Mesenchymal stem cell (in vitro differentiated cells and primary cell): ENCODE results near the gene TP73.

Source experiments
- DNase-seq: peaks from one replicate; pipeline ENCODE4 v3.0.0-alpha.2; 2013
- H2AFZ ChIP-seq: one replicate; pipeline ENCODE4 v1.6.1; 2013; ENCODE audit warnings: low read depth, mild to moderate bottlenecking, control low read depth, inconsistent platforms, low read length, moderate library complexity
- H2AK5ac ChIP-seq: 2 replicates; pipeline ENCODE4 v1.6.1; 2013; ENCODE audit warnings: low read length, moderate library complexity, mild to moderate bottlenecking, inconsistent platforms; ENCODE audit not compliant: severe bottlenecking
- H2BK120ac ChIP-seq: one replicate; pipeline ENCODE4 v1.6.1; 2013; ENCODE audit warnings: low read depth, mild to moderate bottlenecking, inconsistent platforms, low read length, moderate library complexity
- H2BK12ac ChIP-seq, 2 experiments: one replicate each; pipeline ENCODE4 v1.6.1; 2013; ENCODE audit warnings: inconsistent platforms in 2 of 2, low read length in 2 of 2, mild to moderate bottlenecking in 2 of 2, moderate library complexity in 2 of 2, control low read depth in 1 of 2
- H2BK15ac ChIP-seq: one replicate; pipeline ENCODE4 v1.6.1; 2013; ENCODE audit warnings: mild to moderate bottlenecking, low read depth, inconsistent platforms; ENCODE audit not compliant: poor library complexity, severe bottlenecking
- H2BK5ac ChIP-seq: 2 replicates; pipeline ENCODE4 v1.6.1; 2013; ENCODE audit warnings: low read depth, mild to moderate bottlenecking, low read length, control low read depth, inconsistent platforms; ENCODE audit not compliant: poor library complexity, severe bottlenecking
- H3K14ac ChIP-seq, 2 experiments: one replicate each; pipeline ENCODE4 v1.6.1; 2013; ENCODE audit warnings: inconsistent platforms in 2 of 2, low read length in 2 of 2, control low read depth in 1 of 2, mild to moderate bottlenecking in 1 of 2, moderate library complexity in 1 of 2
- H3K18ac ChIP-seq, 2 experiments: one replicate each; pipeline ENCODE4 v1.6.1; 2013; ENCODE audit warnings: inconsistent platforms in 2 of 2, low read length in 2 of 2, control low read depth in 1 of 2, low read depth in 1 of 2, mild to moderate bottlenecking in 1 of 2
- H3K23ac ChIP-seq, 2 experiments: one replicate each; pipeline ENCODE4 v1.6.1; 2013; ENCODE audit warnings: inconsistent platforms in 2 of 2, low read length in 2 of 2, mild to moderate bottlenecking in 2 of 2, moderate library complexity in 2 of 2, control low read depth in 1 of 2
- H3K27ac ChIP-seq: 2 replicates; pipeline ENCODE4 v1.5.1; 2013; ENCODE audit warnings: mild to moderate bottlenecking, moderate library complexity, low read length, control low read depth, inconsistent platforms; ENCODE audit not compliant: poor library complexity, severe bottlenecking
- H3K27me3 ChIP-seq, 2 experiments: 2 replicates each; pipeline versions ENCODE4 v1.6.1 to v1.7.0; 2013; ENCODE audit warnings: low read length in 2 of 2, mild to moderate bottlenecking in 2 of 2, moderate library complexity in 2 of 2, control low read depth in 1 of 2, inconsistent platforms in 1 of 2; ENCODE audit not compliant: control insufficient read depth in 1 of 2, insufficient read depth in 1 of 2
- H3K36me3 ChIP-seq, 2 experiments: 2 replicates each; pipeline versions ENCODE4 v1.6.1 to v1.7.0; 2013; ENCODE audit warnings: low read length in 2 of 2, control low read depth in 1 of 2, inconsistent platforms in 1 of 2, low read depth in 1 of 2, mild to moderate bottlenecking in 1 of 2; ENCODE audit not compliant: insufficient read depth in 2 of 2, control insufficient read depth in 1 of 2
- H3K4ac ChIP-seq, 2 experiments: one replicate each; pipeline ENCODE4 v1.6.1; 2013; ENCODE audit warnings: inconsistent platforms in 2 of 2, low read length in 2 of 2, mild to moderate bottlenecking in 2 of 2, moderate library complexity in 2 of 2, control low read depth in 1 of 2, low read depth in 1 of 2
- H3K4me1 ChIP-seq: 2 replicates; pipeline ENCODE4 v1.6.1; 2013; ENCODE audit warnings: low read depth, low read length, control low read depth; ENCODE audit not compliant: control insufficient read depth, insufficient read depth
- H3K4me2 ChIP-seq: 2 replicates; pipeline ENCODE4 v1.6.1; 2013; ENCODE audit warnings: low read length, mild to moderate bottlenecking, inconsistent platforms; ENCODE audit not compliant: poor library complexity, severe bottlenecking
- H3K4me3 ChIP-seq, 2 experiments: 2 replicates each; pipeline versions ENCODE4 v1.5.1 to v1.7.0; 2013; ENCODE audit warnings: low read length in 2 of 2, mild to moderate bottlenecking in 2 of 2, control low read depth in 1 of 2, low read depth in 1 of 2; ENCODE audit not compliant: insufficient read depth in 1 of 2
- H3K79me1 ChIP-seq: replicated peaks from 2 replicates; pipeline ENCODE4 v1.6.1; 2013; ENCODE audit warnings: mild to moderate bottlenecking, control low read depth, low read length, inconsistent platforms; ENCODE audit not compliant: poor library complexity, severe bottlenecking
- H3K9ac ChIP-seq: 2 replicates; pipeline ENCODE4 v1.7.0; 2013; ENCODE audit warnings: mild to moderate bottlenecking, low read length, moderate library complexity
- H3K9me3 ChIP-seq: 2 replicates; pipeline ENCODE4 v1.7.0; 2013; ENCODE audit warnings: mild to moderate bottlenecking, low read length; ENCODE audit not compliant: control insufficient read depth
- H4K8ac ChIP-seq: one replicate; pipeline ENCODE4 v1.6.1; 2013; ENCODE audit warnings: inconsistent platforms, mild to moderate bottlenecking, low read length, moderate library complexity
- H4K91ac ChIP-seq: one replicate; pipeline ENCODE4 v1.6.1; 2013; ENCODE audit warnings: mild to moderate bottlenecking, low read length, inconsistent platforms
- WGBS: methylation state at CpG from one replicate; pipeline ENCODE4 v1.1.7; 2013; ENCODE audit warnings: mixed read lengths; 5-methylcytosine and 5-hydroxymethylcytosine counted together

The TP73 gene

GRCh38 chr1:3681898-3682806 lies 29.8 kb downstream of the TP73 start:
- H3K4ac ChIP-seq = no peak overlapping the region
- H2BK15ac ChIP-seq = no peak overlapping the region
- no peaks in the 10 kb centered on the region for H3K36me3 ChIP-seq
- no peak for DNase-seq
- no peak overlapping the region for H3K9ac ChIP-seq
- no peak overlapping the region for H3K27ac ChIP-seq
- no peak overlapping the region for H2BK12ac ChIP-seq
- H3K4me2 ChIP-seq = no peak overlapping the region
- 77% methylated on average over 27 of the region's 27 CpGs for WGBS
- no peak overlapping the region for H2BK120ac ChIP-seq
- no peak overlapping the region for H2AFZ ChIP-seq
- H4K8ac ChIP-seq = no peak overlapping the region
- peaks cover 10% of the 10 kb centered on the region for H3K4me1 ChIP-seq
- no peak overlapping the region for H4K91ac ChIP-seq
- H3K9me3 ChIP-seq = no peaks in the 10 kb centered on the region
- H3K14ac ChIP-seq = no peak overlapping the region
- H3K18ac ChIP-seq = no peak overlapping the region
- H2AK5ac ChIP-seq = no peak overlapping the region
- H3K23ac ChIP-seq = no peak overlapping the region
- peaks cover 44 to 69% of the 10 kb centered on the region in 2 experiments for H3K27me3 ChIP-seq
- no peak overlapping the region for H2BK5ac ChIP-seq
- H3K79me1 ChIP-seq = no peaks in the 10 kb centered on the region
- H3K4me3 ChIP-seq = no peak overlapping the region

- H3K9me3 ChIP-seq = no peaks in the 10 kb centered on the region
- H2AK5ac ChIP-seq = no peak overlapping the region
- peaks cover 47 to 78% of the 10 kb centered on the region in 2 experiments for H3K27me3 ChIP-seq
- no peak overlapping the region for H3K23ac ChIP-seq
- no peak overlapping the region for H2BK12ac ChIP-seq
- no peak overlapping the region for H3K9ac ChIP-seq
- H4K91ac ChIP-seq = no peak overlapping the region
- no peaks in the 10 kb centered on the region for H3K79me1 ChIP-seq
- H3K36me3 ChIP-seq = no peaks in the 10 kb centered on the region
- H2BK15ac ChIP-seq = no peak overlapping the region
- no peak overlapping the region for H3K4me3 ChIP-seq
- no peak overlapping the region for H3K27ac ChIP-seq
- no peak overlapping the region for H3K4me2 ChIP-seq
- DNase-seq = no peak
- H3K18ac ChIP-seq = no peak overlapping the region
- H2BK120ac ChIP-seq = no peak overlapping the region
- 69% methylated on average over 1 of the region's 1 CpG for WGBS
- H2AFZ ChIP-seq = no peak overlapping the region
- H4K8ac ChIP-seq = no peak overlapping the region
- no peak overlapping the region for H3K14ac ChIP-seq
- H2BK5ac ChIP-seq = no peak overlapping the region
- peaks cover 7% of the 10 kb centered on the region for H3K4me1 ChIP-seq
- no peak overlapping the region for H3K4ac ChIP-seq
Measured at GRCh38 chr1:3683197-3683596, 30.9 kb downstream of the TP73 start.

- peaks cover 3% of the 10 kb centered on the region for H3K4me1 ChIP-seq
- no peak overlapping the region for H3K18ac ChIP-seq
- H3K9me3 ChIP-seq = no peaks in the 10 kb centered on the region
- peak; percentile 2 for DNase-seq
- H3K4ac ChIP-seq = no peak overlapping the region
- no peak overlapping the region for H2BK12ac ChIP-seq
- H3K9ac ChIP-seq = no peak overlapping the region
- H2BK120ac ChIP-seq = no peak overlapping the region
- peaks cover 45 to 80% of the 10 kb centered on the region in 2 experiments for H3K27me3 ChIP-seq
- WGBS = 13% methylated on average over 26 of the region's 26 CpGs
- H3K27ac ChIP-seq = no peak overlapping the region
- H3K23ac ChIP-seq = no peak overlapping the region
- H4K8ac ChIP-seq = no peak overlapping the region
- no peak overlapping the region for H2BK5ac ChIP-seq
- H3K4me3 ChIP-seq = no peak overlapping the region
- H2AFZ ChIP-seq = no peak overlapping the region
- peak overlapping the region; percentile 41 for H2BK15ac ChIP-seq
- no peaks in the 10 kb centered on the region for H3K36me3 ChIP-seq
- H4K91ac ChIP-seq = no peak overlapping the region
- H3K79me1 ChIP-seq = no peaks in the 10 kb centered on the region
- no peak overlapping the region for H3K4me2 ChIP-seq
- H3K14ac ChIP-seq = no peak overlapping the region
- H2AK5ac ChIP-seq = no peak overlapping the region
Measured at GRCh38 chr1:3683992-3684391, 31.7 kb downstream of the TP73 start.

- no peak overlapping the region for H2AFZ ChIP-seq
- H2BK5ac ChIP-seq = no peak overlapping the region
- no peak overlapping the region for H2AK5ac ChIP-seq
- H3K27ac ChIP-seq = no peak overlapping the region
- H3K4me1 ChIP-seq = peaks cover 3% of the 10 kb centered on the region
- H3K4ac ChIP-seq = no peak overlapping the region
- H3K4me3 ChIP-seq = no peak overlapping the region
- WGBS = 90% methylated on average over 14 of the region's 14 CpGs
- no peak overlapping the region for H3K23ac ChIP-seq
- no peaks in the 10 kb centered on the region for H3K36me3 ChIP-seq
- H3K9me3 ChIP-seq = no peaks in the 10 kb centered on the region
- H3K27me3 ChIP-seq = peaks cover 45 to 78% of the 10 kb centered on the region in 2 experiments
- H4K8ac ChIP-seq = no peak overlapping the region
- no peak overlapping the region for H2BK15ac ChIP-seq
- H2BK120ac ChIP-seq = no peak overlapping the region
- no peak overlapping the region for H2BK12ac ChIP-seq
- H4K91ac ChIP-seq = no peak overlapping the region
- no peak overlapping the region for H3K9ac ChIP-seq
- DNase-seq = no peak
- no peak overlapping the region for H3K4me2 ChIP-seq
- H3K18ac ChIP-seq = no peak overlapping the region
- no peaks in the 10 kb centered on the region for H3K79me1 ChIP-seq
- H3K14ac ChIP-seq = no peak overlapping the region
Measured at GRCh38 chr1:3685222-3685621, 32.9 kb downstream of the TP73 start.
